Measurements from ENCODE around the gene SEC14L6.

DNA sequence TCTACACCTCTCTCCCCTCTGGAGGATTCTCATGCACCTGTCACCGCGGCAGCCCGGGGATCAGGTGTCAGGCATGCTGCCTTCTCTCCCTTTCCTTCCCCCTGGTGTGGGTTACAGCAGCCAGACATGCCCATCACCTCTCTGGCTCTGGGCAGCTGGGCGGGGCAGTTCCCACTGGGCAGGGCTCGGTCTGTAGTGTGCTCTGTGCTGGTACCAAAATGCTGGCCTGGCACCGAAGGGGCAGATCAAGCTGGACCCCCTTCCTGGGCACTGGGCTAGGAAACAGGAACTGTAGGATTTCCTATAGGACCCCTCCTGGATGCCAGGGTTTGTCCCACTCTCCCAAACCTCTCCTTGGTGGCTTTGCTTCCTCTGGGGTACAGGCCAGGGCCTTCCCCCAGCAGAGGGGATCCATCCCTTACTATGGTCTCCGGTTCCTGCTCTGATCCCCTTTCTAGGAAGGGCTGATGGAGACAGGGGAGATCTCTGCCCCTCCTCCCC is 27.1 kb upstream of the SEC14L6 start:
- no peak for TF ChIP-seq POLR2A (IDR thresholded peaks at IDR 0.05)
- TF ChIP-seq, protein P1, sequence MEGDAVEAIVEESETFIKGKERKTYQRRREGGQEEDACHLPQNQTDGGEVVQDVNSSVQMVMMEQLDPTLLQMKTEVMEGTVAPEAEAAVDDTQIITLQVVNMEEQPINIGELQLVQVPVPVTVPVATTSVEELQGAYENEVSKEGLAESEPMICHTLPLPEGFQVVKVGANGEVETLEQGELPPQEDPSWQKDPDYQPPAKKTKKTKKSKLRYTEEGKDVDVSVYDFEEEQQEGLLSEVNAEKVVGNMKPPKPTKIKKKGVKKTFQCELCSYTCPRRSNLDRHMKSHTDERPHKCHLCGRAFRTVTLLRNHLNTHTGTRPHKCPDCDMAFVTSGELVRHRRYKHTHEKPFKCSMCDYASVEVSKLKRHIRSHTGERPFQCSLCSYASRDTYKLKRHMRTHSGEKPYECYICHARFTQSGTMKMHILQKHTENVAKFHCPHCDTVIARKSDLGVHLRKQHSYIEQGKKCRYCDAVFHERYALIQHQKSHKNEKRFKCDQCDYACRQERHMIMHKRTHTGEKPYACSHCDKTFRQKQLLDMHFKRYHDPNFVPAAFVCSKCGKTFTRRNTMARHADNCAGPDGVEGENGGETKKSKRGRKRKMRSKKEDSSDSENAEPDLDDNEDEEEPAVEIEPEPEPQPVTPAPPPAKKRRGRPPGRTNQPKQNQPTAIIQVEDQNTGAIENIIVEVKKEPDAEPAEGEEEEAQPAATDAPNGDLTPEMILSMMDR (IDR thresholded peaks at IDR 0.05), result no peak
